Endometrial microvascular endothelial cells (primary cell): ENCODE data around the gene ENPP4. TPM values are rescaled to one million over a fixed set of nuclear protein-coding genes. Genes with fewer than 3 reads are reported as not detected.
"Not testable (repeated sequence)": the region's sequence is repeated elsewhere in the genome, so short reads cannot be mapped to it uniquely, and the experiment has no call there.

ENCODE experiments used
- in situ Hi-C: cut with HindIII; loops from 2 replicates; pipeline ENCODE4 v1.10.0; 2017; ENCODE audit warnings: low sequenced_read_pairs, low pct_unique_long_range_greater_than_20kb; ENCODE audit errors: inconsistent ontology term
- total RNA-seq: library from RNA; depleted of rRNA; stranded (reverse); fragments of >200 nt; gene quantifications from one replicate; pipeline ENCODE4 v1.2.3, GENCODE V29; 2015; ENCODE audit errors: inconsistent ontology term

The ENPP4 gene
- 3.1 TPM for total RNA-seq

GRCh38 chr6:46129629-46130511 lies at the start of gene ENPP4:
Gene ENPP4 (plus strand): TSS chr6:46129989. CDS start chr6:46139584, 9,595 bp downstream.
- in situ Hi-C loops, result no loop called here

GRCh38 chr6:46080111-46080510 lies 49.7 kb upstream of the ENPP4 start:
- in situ Hi-C loops, result no loop called here

- in situ Hi-C loops, result not testable (repeated sequence)
Measured at GRCh38 chr6:46085688-46086087, 44.1 kb upstream of the ENPP4 start.

GRCh38 chr6:46090115-46091079 lies 39.4 kb upstream of the ENPP4 start:
- in situ Hi-C loops, result no loop called here

- in situ Hi-C loops, result no loop called here
Measured at GRCh38 chr6:46091080-46091478, 38.7 kb upstream of the ENPP4 start.

- in situ Hi-C loops, result no loop called here
Measured at GRCh38 chr6:46095251-46095650, 34.5 kb upstream of the ENPP4 start.

- in situ Hi-C loops, result no loop called here
Measured at GRCh38 chr6:46097366-46097765, 32.4 kb upstream of the ENPP4 start.

GRCh38 chr6:46098678-46099077 lies 31.1 kb upstream of the ENPP4 start:
- in situ Hi-C loops, result no loop called here

GRCh38 chr6:46099952-46100351 lies 29.8 kb upstream of the ENPP4 start:
- in situ Hi-C loops, result no loop called here

GRCh38 chr6:46102123-46102522 lies 27.7 kb upstream of the ENPP4 start:
- in situ Hi-C loops, result no loop called here

- in situ Hi-C loops, result no loop called here
Measured at GRCh38 chr6:46103441-46104115, 26.2 kb upstream of the ENPP4 start.

GRCh38 chr6:46104209-46104608 lies 25.6 kb upstream of the ENPP4 start:
- in situ Hi-C loops, result no loop called here

- in situ Hi-C loops, result no loop called here
Measured at GRCh38 chr6:46105568-46105967, 24.2 kb upstream of the ENPP4 start.

- in situ Hi-C loops, result no loop called here
Measured at GRCh38 chr6:46113370-46113769, 16.4 kb upstream of the ENPP4 start.

GRCh38 chr6:46115634-46116033 lies 14.2 kb upstream of the ENPP4 start:
- in situ Hi-C loops, result no loop called here

- in situ Hi-C loops, result no loop called here
Measured at GRCh38 chr6:46116289-46116688, 13.5 kb upstream of the ENPP4 start.

- in situ Hi-C loops, result no loop called here
Measured at GRCh38 chr6:46118157-46118556, 11.6 kb upstream of the ENPP4 start.

GRCh38 chr6:46118836-46119235 lies 11.0 kb upstream of the ENPP4 start:
- in situ Hi-C loops, result no loop called here

- in situ Hi-C loops, result not testable (repeated sequence)
Measured at GRCh38 chr6:46119679-46120078, 10.1 kb upstream of the ENPP4 start.
